GM12878 (cell line): ENCODE results near the gene IRAK3. TPM values are rescaled to one million over a fixed set of nuclear protein-coding genes. Genes with fewer than 3 reads are reported as not detected.

Experiments
- ATAC-seq: fragments of 200-7000 bp; cut with Tn5 transposase; 3 replicates; pipeline ENCODE4 v1.9.1; 2020; ENCODE audit warnings: mild to moderate bottlenecking, moderate library complexity
- BruUV-seq: library from RNA; stranded (reverse); fragments of 400-500 nt; replicated peaks from 2 replicates; lab custom pipeline; 2021; lab: Mats Ljungman, UMichigan
- CTCF ChIA-PET: fragments of 300-600 bp; sonication (Branson Sonifier 250); formaldehyde crosslinking; extraction: SDS; loops from one replicate; lab custom pipeline; 2021; ENCODE audit warnings: inconsistent platforms; lab: Yijun Ruan, JAX
- POLR2A ChIA-PET: fragments of 350-600 bp; formaldehyde crosslinking; extraction: SDS; loops from one replicate; lab custom pipeline; 2021; ENCODE audit warnings: inconsistent platforms; lab: Charles Lee
- RAD21 ChIA-PET: fragments of 300-600 bp; sonication (Branson Sonifier 250); formaldehyde crosslinking; loops from one replicate; lab custom pipeline; 2023; ENCODE audit warnings: antibody characterized with exemption; ENCODE audit not compliant: unreplicated experiment; lab: Charles Lee
- SMC1A ChIA-PET: fragments of 300-600 bp; sonication (Branson Sonifier 250); formaldehyde crosslinking; loops from one replicate; lab custom pipeline; 2023; ENCODE audit not compliant: unreplicated experiment, uncharacterized antibody; lab: Charles Lee
- DNase-seq: peaks from one replicate; pipeline ENCODE4 v3.0.0-alpha.2; 2011; ENCODE audit warnings: low read depth, low spot score
- FAIRE-seq: peaks from 3 replicates; lab custom pipeline; 2011; peaks lifted over from hg19 to GRCh38; lab: Jason Lieb, UNC
- H2AFZ ChIP-seq: 2 replicates; pipeline ENCODE4 v1.6.0; 2011; ENCODE audit warnings: low read depth, low read length, control low read depth; ENCODE audit not compliant: control insufficient read depth
- H3K27ac ChIP-seq: 2 replicates; pipeline ENCODE4 v1.5.1; 2011; ENCODE audit warnings: control low read depth; ENCODE audit not compliant: control insufficient read depth, insufficient read depth
- H3K27me3 ChIP-seq, 2 experiments: replicated peaks in 1 of 2; 2 replicates each; pipeline versions ENCODE4 v1.6.0 to v1.6.1; 2011; ENCODE audit warnings: low read length in 1 of 2; ENCODE audit not compliant: control insufficient read depth in 2 of 2, insufficient read depth in 2 of 2
- H3K36me3 ChIP-seq, 2 experiments: 2 replicates each; pipeline ENCODE4 v1.5.1; 2011; ENCODE audit warnings: low read length in 1 of 2; ENCODE audit not compliant: control insufficient read depth in 2 of 2, insufficient read depth in 2 of 2
- H3K4me1 ChIP-seq: 2 replicates; pipeline ENCODE4 v1.6.1; 2011; ENCODE audit warnings: mild to moderate bottlenecking, low read length, moderate library complexity, mixed read lengths; ENCODE audit not compliant: control insufficient read depth, insufficient read depth
- H3K4me2 ChIP-seq: 2 replicates; pipeline ENCODE4 v1.6.0; 2011; ENCODE audit warnings: control low read depth; ENCODE audit not compliant: control insufficient read depth, insufficient read depth
- H3K4me3 ChIP-seq: fragments of 200-600 bp; sonication (generic); 2 replicates; pipeline ENCODE4 v1.5.1; 2016
- H3K79me2 ChIP-seq: 2 replicates; pipeline ENCODE4 v1.6.0; 2011; ENCODE audit warnings: low read length; ENCODE audit not compliant: control insufficient read depth, insufficient read depth
- H3K9ac ChIP-seq: 2 replicates; pipeline ENCODE4 v1.8.0; 2011; ENCODE audit warnings: low read length, control low read depth, mixed read lengths; ENCODE audit not compliant: control insufficient read depth, insufficient read depth
- H3K9me3 ChIP-seq: replicated peaks from 3 replicates; pipeline ENCODE4 v1.5.1; 2011; ENCODE audit warnings: mild to moderate bottlenecking, low read length; ENCODE audit not compliant: control insufficient read depth, insufficient read depth
- H4K20me1 ChIP-seq: 2 replicates; pipeline ENCODE4 v1.6.0; 2011; ENCODE audit not compliant: control insufficient read depth, insufficient read depth
- CHD4 ChIP-seq: fragments of 200-600 bp; sonication (generic); IDR thresholded peaks from 2 replicates; pipeline ENCODE4 v1.6.1; 2016; ENCODE audit warnings: mild to moderate bottlenecking
- NFYB ChIP-seq: IDR thresholded peaks from 2 replicates; pipeline ENCODE4 v1.6.1; 2011; ENCODE audit warnings: low read depth, mild to moderate bottlenecking, low read length, improper control_type of control experiment, moderate library complexity; ENCODE audit not compliant: insufficient read depth
- NR2C2 ChIP-seq: IDR thresholded peaks from 2 replicates; pipeline ENCODE4 v1.6.1; 2011; ENCODE audit warnings: borderline replicate concordance, low read depth; ENCODE audit not compliant: control insufficient read depth, insufficient read length
- RAD51 ChIP-seq: fragments of 450-650 bp; IDR thresholded peaks from 2 replicates; pipeline ENCODE4 v1.6.1; 2016; ENCODE audit warnings: moderate library complexity, mild to moderate bottlenecking, inconsistent platforms
- RCOR1 ChIP-seq: conservative IDR thresholded peaks from 2 replicates; pipeline ENCODE4 v1.6.1; 2012; ENCODE audit warnings: low read depth, low read length, improper control_type of control experiment
- SMC3 ChIP-seq: IDR thresholded peaks from 2 replicates; pipeline ENCODE4 v1.6.1; 2011; ENCODE audit warnings: low read length, improper control_type of control experiment, borderline replicate concordance
- SREBF2 ChIP-seq: IDR thresholded peaks from 2 replicates; pipeline ENCODE4 v1.6.1; 2012; ENCODE audit warnings: mild to moderate bottlenecking, low read length
- STAT1 ChIP-seq: fragments of 450-650 bp; conservative IDR thresholded peaks from 2 replicates; pipeline ENCODE4 v1.6.1; 2014; ENCODE audit warnings: antibody characterized with exemption, mild to moderate bottlenecking
- STAT3 ChIP-seq: IDR thresholded peaks from 2 replicates; pipeline ENCODE4 v1.6.1; 2011; ENCODE audit warnings: low read depth, low read length, improper control_type of control experiment
- TCF12 ChIP-seq: IDR thresholded peaks from 2 replicates; pipeline ENCODE4 v1.6.1; 2011; ENCODE audit warnings: low read depth, mild to moderate bottlenecking, low read length
- YY1 ChIP-seq: IDR thresholded peaks from 2 replicates; pipeline ENCODE4 v1.6.1; 2011; ENCODE audit warnings: low read depth, mild to moderate bottlenecking, low read length
- ZNF24 ChIP-seq: fragments of 450-650 bp; IDR thresholded peaks from 2 replicates; pipeline ENCODE4 v1.6.1; 2017; ENCODE audit warnings: antibody characterized with exemption, mild to moderate bottlenecking
- WGBS: methylation state at CpG from one replicate; pipeline ENCODE4 v1.1.6; 2016; ENCODE audit warnings: low lambda C conversion rate; ENCODE audit not compliant: insufficient replicate concordance, insufficient coverage; ENCODE audit errors: missing lambda C conversion rate; 5-methylcytosine and 5-hydroxymethylcytosine counted together
- in situ Hi-C: fragments of 300-500 bp; cut with MboI; formaldehyde crosslinking; loops from 9 replicates; pipeline ENCODE4 v1.14.3; 2018; ENCODE audit warnings: mixed read lengths
- intact Hi-C: fragments of 100-400 bp; cut with micrococcal nuclease; formaldehyde crosslinking; loops from one replicate; pipeline ENCODE4 v1.14.2; 2022; ENCODE audit not compliant: unreplicated experiment
- polyA plus RNA-seq, 11 experiments: library from polyadenylated mRNA; depleted of rRNA in 4 of 11; unstranded in 6 of 11; stranded (reverse) in 5 of 11; fragments of >200 nt; fragmentation: Nextera tagmentation in 4 of 11; fragmentation: Illumina TruSeq in 1 of 11; extraction: Ambion mirVana in 4 of 11; extraction: Trizol in 1 of 11; gene quantifications; 1 replicate in 1 of 11; 2 replicates in 10 of 11; pipeline versions ENCODE4 v1.2.1 to v1.2.3, GENCODE V29; 2011 to 2016; ENCODE audit warnings: inconsistent platforms in 2 of 11, missing spikeins in 2 of 11, low read depth in 1 of 11
- total RNA-seq, 4 experiments: library from RNA; depleted of rRNA in 3 of 4; stranded (reverse); fragments of >200 nt in 3 of 4; fragmentation: Illumina TruSeq in 1 of 4; extraction: Trizol in 1 of 4; gene quantifications; 2 replicates each; pipeline versions ENCODE4 v1.2.1 to v1.2.3, GENCODE V29; 2013 to 2021
- TF ChIP-seq, protein P1 (sequence below): fragments of 450-650 bp; IDR thresholded peaks from 2 replicates; pipeline ENCODE4 v1.6.1; 2016; ENCODE audit warnings: mild to moderate bottlenecking
- TF ChIP-seq, protein P2 (sequence below): fragments of 450-650 bp; IDR thresholded peaks from 2 replicates; pipeline ENCODE4 v1.6.1; 2018; ENCODE audit warnings: borderline replicate concordance, mild to moderate bottlenecking; ENCODE audit not compliant: partially characterized antibody

IRAK3 gene
- total and polyA plus RNA-seq, 10 of the 15 experiments (the other 5 are each of a cell fraction or from before 2014, with no cell fraction given): 1.4 to 14.1 (median 5.4) TPM

DNA sequence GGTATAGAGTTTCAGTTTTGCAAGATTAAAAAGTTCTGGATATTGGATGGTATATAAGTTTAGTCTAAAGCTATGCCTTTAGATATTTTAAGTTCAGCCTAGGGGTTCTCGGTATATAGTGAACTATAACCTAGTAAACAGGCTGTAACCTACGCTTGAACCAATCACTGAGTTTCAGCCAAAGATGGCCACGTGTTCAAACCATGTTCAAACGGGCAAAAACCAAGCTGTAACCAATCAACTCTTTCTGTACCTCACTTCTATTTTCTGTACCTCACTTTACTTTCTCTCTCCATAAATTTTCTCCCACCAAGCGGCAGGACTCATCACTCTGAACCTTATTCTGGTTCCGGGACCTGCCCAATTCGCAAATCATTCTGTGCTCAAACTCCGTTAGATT is 20.6 kb upstream of the IRAK3 start:
- ChIA-PET POLR2A (interaction anchor here (1.1 to 2.6 kb wide), 6 partner anchors 9 to 134 kb away, joined by 3 to 12 read pairs (median 5); partner anchors contain the start of genes HELB and LLPH), CTCF (interaction anchor here (0.7 to 2.6 kb wide), 15 partner anchors 8 to 240 kb away, joined by 3 to 20 read pairs (median 4); partner anchors contain the start of genes IRAK3 and LLPH), SMC1A (interaction anchor here (0.9 to 2.5 kb wide), 18 partner anchors 8 to 137 kb away, joined by 3 to 21 read pairs (median 6); partner anchors contain the start of genes HELB, IRAK3 and LLPH), RAD21 (interaction anchor here (0.9 to 2.8 kb wide), 11 partner anchors 17 to 135 kb away, joined by 3 to 20 read pairs (median 5); partner anchors contain the start of genes HELB and LLPH)
- 88% methylated on average over 8 of the region's 8 CpGs for WGBS
- no peak for DNase-seq
- no TSS peak for BruUV-seq
- Histone ChIP-seq H4K20me1 (no peaks in the 10 kb centered on the region), H3K4me2 (peak overlapping the region; percentile 81), H2AFZ (no peak overlapping the region; the same call in 1 of the 2 replicates), H3K79me2 (peaks cover 47% of the 10 kb centered on the region), H3K27ac (peak overlapping the region; percentile 99), H3K4me3 (peak overlapping the region; percentile 62), H3K27me3 (no peaks in the 10 kb centered on the region), H3K36me3 (peaks cover 0 to 6% of the 10 kb centered on the region in 2 experiments; a peak in 1 of 4 replicates), H3K9me3 (peaks cover 22% of the 10 kb centered on the region), H3K9ac (peak overlapping the region; percentile 94), H3K4me1 (no peaks in the 10 kb centered on the region)
- in situ Hi-C loops (loop anchor here (5.0 kb wide), 1 partner anchor 134 kb away; the partner anchor contains the start of gene HELB), intact Hi-C loops (loop anchor here (2.0 to 10.0 kb wide), 3 partner anchors 22 to 1764 kb away; partner anchors contain the start of genes HELB and XPOT)
- peak; percentile 13; the same call in 1 of the 3 replicates for ATAC-seq
- TF ChIP-seq STAT3 (no peak), YY1 (0 out of 2 replicates have a peak, but pooled peaks have one; percentile 26), SMC3 (no peak), ZNF24 (no peak), RAD51 (peak; percentile 69), RCOR1 (no peak), NFYB (peak; percentile 77), CHD4 (no peak), NR2C2 (no peak), STAT1 (no peak), SREBF2 (no peak), TCF12 (no peak)
- TF ChIP-seq, protein P1, sequence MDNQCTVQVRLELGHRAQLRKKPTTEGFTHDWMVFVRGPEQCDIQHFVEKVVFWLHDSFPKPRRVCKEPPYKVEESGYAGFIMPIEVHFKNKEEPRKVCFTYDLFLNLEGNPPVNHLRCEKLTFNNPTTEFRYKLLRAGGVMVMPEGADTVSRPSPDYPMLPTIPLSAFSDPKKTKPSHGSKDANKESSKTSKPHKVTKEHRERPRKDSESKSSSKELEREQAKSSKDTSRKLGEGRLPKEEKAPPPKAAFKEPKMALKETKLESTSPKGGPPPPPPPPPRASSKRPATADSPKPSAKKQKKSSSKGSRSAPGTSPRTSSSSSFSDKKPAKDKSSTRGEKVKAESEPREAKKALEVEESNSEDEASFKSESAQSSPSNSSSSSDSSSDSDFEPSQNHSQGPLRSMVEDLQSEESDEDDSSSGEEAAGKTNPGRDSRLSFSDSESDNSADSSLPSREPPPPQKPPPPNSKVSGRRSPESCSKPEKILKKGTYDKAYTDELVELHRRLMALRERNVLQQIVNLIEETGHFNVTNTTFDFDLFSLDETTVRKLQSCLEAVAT: peak; percentile 70
- TF ChIP-seq, protein P2, sequence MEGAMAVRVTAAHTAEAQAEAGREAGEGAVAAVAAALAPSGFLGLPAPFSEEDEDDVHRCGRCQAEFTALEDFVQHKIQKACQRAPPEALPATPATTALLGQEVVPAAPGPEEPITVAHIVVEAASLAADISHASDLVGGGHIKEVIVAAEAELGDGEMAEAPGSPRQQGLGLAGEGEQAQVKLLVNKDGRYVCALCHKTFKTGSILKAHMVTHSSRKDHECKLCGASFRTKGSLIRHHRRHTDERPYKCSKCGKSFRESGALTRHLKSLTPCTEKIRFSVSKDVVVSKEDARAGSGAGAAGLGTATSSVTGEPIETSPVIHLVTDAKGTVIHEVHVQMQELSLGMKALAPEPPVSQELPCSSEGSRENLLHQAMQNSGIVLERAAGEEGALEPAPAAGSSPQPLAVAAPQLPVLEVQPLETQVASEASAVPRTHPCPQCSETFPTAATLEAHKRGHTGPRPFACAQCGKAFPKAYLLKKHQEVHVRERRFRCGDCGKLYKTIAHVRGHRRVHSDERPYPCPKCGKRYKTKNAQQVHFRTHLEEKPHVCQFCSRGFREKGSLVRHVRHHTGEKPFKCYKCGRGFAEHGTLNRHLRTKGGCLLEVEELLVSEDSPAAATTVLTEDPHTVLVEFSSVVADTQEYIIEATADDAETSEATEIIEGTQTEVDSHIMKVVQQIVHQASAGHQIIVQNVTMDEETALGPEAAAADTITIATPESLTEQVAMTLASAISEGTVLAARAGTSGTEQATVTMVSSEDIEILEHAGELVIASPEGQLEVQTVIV: no peak
- no peak for FAIRE-seq
